Testis (tissue), 2 donors: ENCODE measurements around the gene PRKCA.

ENCODE experiments used
- CTCF ChIP-seq, 3 experiments: fragments of 450-650 bp in 2 of 3; fragments of 200-600 bp in 1 of 3; sonication (generic) in 1 of 3; IDR thresholded peaks; one replicate each; pipeline ENCODE4 v1.5.1; 2016 to 2019; ENCODE audit warnings: antibody characterized with exemption in 3 of 3, mild to moderate bottlenecking in 2 of 3, moderate library complexity in 1 of 3
- POLR2A ChIP-seq: fragments of 450-650 bp; IDR thresholded peaks from one replicate; pipeline ENCODE4 v1.6.1; 2017; ENCODE audit warnings: antibody characterized with exemption, mild to moderate bottlenecking, moderate library complexity

GRCh38 chr17:66671156-66671555, 368.7 kb downstream of the PRKCA start:
- no peak for TF ChIP-seq CTCF (IDR thresholded peaks at IDR 0.05)
- no peak for TF ChIP-seq POLR2A
